IMR-90 (cell line): ENCODE results near the gene TAGAP. TPM values are rescaled to one million over a fixed set of nuclear protein-coding genes. Genes with fewer than 3 reads are reported as not detected.

Experiments
- ATAC-seq: fragments of 200-7000 bp; cut with Tn5 transposase; 2 replicates; pipeline ENCODE4 v1.9.1; 2020; ENCODE audit warnings: low read depth, mild to moderate bottlenecking, moderate library complexity
- BruUV-seq: library from RNA; stranded (reverse); fragments of 400-500 nt; replicated peaks from 2 replicates; lab custom pipeline; 2021; lab: Mats Ljungman, UMichigan
- CTCF ChIA-PET: fragments of 300-600 bp; formaldehyde crosslinking; extraction: SDS; loops from one replicate; lab custom pipeline; 2021; ENCODE audit warnings: antibody characterized with exemption; lab: Yijun Ruan, JAX
- POLR2A ChIA-PET: fragments of 300-600 bp; sonication (Branson Sonifier 250); formaldehyde crosslinking; loops from one replicate; lab custom pipeline; 2022; ENCODE audit warnings: antibody characterized with exemption; ENCODE audit not compliant: unreplicated experiment; lab: Charles Lee
- DNase-seq: peaks from one replicate; pipeline ENCODE4 v3.0.0; 2013
- H2AFZ ChIP-seq: replicated peaks from 2 replicates; pipeline ENCODE3; 2013; ENCODE audit warnings: low read length, mild to moderate bottlenecking; ENCODE audit not compliant: poor library complexity
- H2AK5ac ChIP-seq: 2 replicates; pipeline ENCODE4 v1.6.1; 2013; ENCODE audit warnings: low read depth, low read length, inconsistent platforms
- H2AK9ac ChIP-seq: replicated peaks from 2 replicates; pipeline ENCODE3; 2013; ENCODE audit warnings: mild to moderate bottlenecking, low read depth, low read length, moderate library complexity; ENCODE audit not compliant: poor library complexity
- H2BK120ac ChIP-seq: 2 replicates; pipeline ENCODE4 v1.6.1; 2013; ENCODE audit warnings: low read depth, low read length, inconsistent platforms
- H2BK15ac ChIP-seq: 3 replicates; pipeline ENCODE4 v1.6.1; 2013; ENCODE audit warnings: low read depth, low read length, inconsistent platforms
- H2BK20ac ChIP-seq: 2 replicates; pipeline ENCODE4 v1.6.1; 2013; ENCODE audit warnings: low read depth, mild to moderate bottlenecking, inconsistent platforms, low read length, moderate library complexity
- H2BK5ac ChIP-seq: 2 replicates; pipeline ENCODE4 v1.6.1; 2013; ENCODE audit warnings: mild to moderate bottlenecking, low read depth, low read length, inconsistent platforms; ENCODE audit not compliant: poor library complexity, severe bottlenecking
- H3K14ac ChIP-seq: replicated peaks from 2 replicates; pipeline ENCODE4 v1.6.1; 2013; ENCODE audit warnings: low read depth, low read length, inconsistent platforms
- H3K18ac ChIP-seq: 2 replicates; pipeline ENCODE4 v1.6.1; 2013; ENCODE audit warnings: low read depth, low read length, control low read depth
- H3K23ac ChIP-seq: 2 replicates; pipeline ENCODE4 v1.6.1; 2013; ENCODE audit warnings: low read depth, low read length, inconsistent platforms
- H3K27ac ChIP-seq: 2 replicates; pipeline ENCODE4 v1.5.1; 2013; ENCODE audit warnings: mild to moderate bottlenecking, control low read depth, low read length; ENCODE audit not compliant: insufficient read depth
- H3K27me3 ChIP-seq: 2 replicates; pipeline ENCODE4 v1.6.1; 2013; ENCODE audit warnings: low read length; ENCODE audit not compliant: control insufficient read depth, insufficient read depth
- H3K36me3 ChIP-seq: 2 replicates; pipeline ENCODE4 v1.6.1; 2013; ENCODE audit warnings: low read length, mixed read lengths; ENCODE audit not compliant: control insufficient read depth, insufficient read depth
- H3K4ac ChIP-seq: 2 replicates; pipeline ENCODE4 v1.6.1; 2013; ENCODE audit warnings: low read depth, low read length, inconsistent platforms
- H3K4me1 ChIP-seq: 2 replicates; pipeline ENCODE4 v1.6.1; 2013; ENCODE audit warnings: low read length, mixed read lengths; ENCODE audit not compliant: control insufficient read depth, insufficient read depth
- H3K4me2 ChIP-seq: 2 replicates; pipeline ENCODE4 v1.6.1; 2013; ENCODE audit warnings: low read depth, mild to moderate bottlenecking, control low read depth, low read length, moderate library complexity
- H3K4me3 ChIP-seq: 2 replicates; pipeline ENCODE4 v1.5.1; 2013; ENCODE audit warnings: low read depth, mild to moderate bottlenecking, control low read depth, low read length, moderate library complexity; ENCODE audit not compliant: insufficient read depth
- H3K56ac ChIP-seq: 2 replicates; pipeline ENCODE4 v1.6.1; 2013; ENCODE audit warnings: low read length, inconsistent platforms; ENCODE audit not compliant: insufficient read depth; ENCODE audit errors: extremely low read depth
- H3K79me1 ChIP-seq, 2 experiments: 2 replicates each; pipeline ENCODE4 v1.6.1; 2013; ENCODE audit warnings: low read length in 2 of 2, inconsistent platforms in 1 of 2, low read depth in 1 of 2
- H3K9ac ChIP-seq: 2 replicates; pipeline ENCODE4 v1.6.1; 2013; ENCODE audit warnings: low read depth, low read length, control low read depth
- H3K9me1 ChIP-seq: 2 replicates; pipeline ENCODE4 v1.6.1; 2013; ENCODE audit warnings: low read length, inconsistent platforms; ENCODE audit not compliant: insufficient read depth
- H3K9me3 ChIP-seq: 2 replicates; pipeline ENCODE4 v1.6.1; 2013; ENCODE audit warnings: low read length; ENCODE audit not compliant: control insufficient read depth, insufficient read depth
- H4K20me1 ChIP-seq: 2 replicates; pipeline ENCODE4 v1.6.1; 2013; ENCODE audit warnings: low read length, inconsistent platforms; ENCODE audit not compliant: insufficient read depth
- H4K5ac ChIP-seq: 2 replicates; pipeline ENCODE4 v1.6.1; 2013; ENCODE audit warnings: mild to moderate bottlenecking, low read depth, low read length, control low read depth
- H4K8ac ChIP-seq, 2 experiments: 2 replicates each; pipeline ENCODE4 v1.6.1; 2013; ENCODE audit warnings: low read depth in 2 of 2, low read length in 2 of 2, control low read depth in 1 of 2, inconsistent platforms in 1 of 2
- H4K91ac ChIP-seq: 2 replicates; pipeline ENCODE4 v1.6.1; 2013; ENCODE audit warnings: low read depth, low read length, inconsistent platforms; ENCODE audit not compliant: insufficient read depth
- CHD1 ChIP-seq: IDR thresholded peaks from 2 replicates; pipeline ENCODE4 v1.6.1; 2012; ENCODE audit warnings: low read depth, low read length, improper control_type of control experiment
- FOS ChIP-seq: fragments of 150-350 bp; IDR thresholded peaks from 2 replicates; pipeline ENCODE4 v1.6.1; 2016; ENCODE audit warnings: low read depth, low read length
- NFE2L2 ChIP-seq: fragments of 150-350 bp; IDR thresholded peaks from 2 replicates; pipeline ENCODE4 v1.6.1; 2016; ENCODE audit warnings: low read depth, mild to moderate bottlenecking, low read length
- RCOR1 ChIP-seq: IDR thresholded peaks from 2 replicates; pipeline ENCODE4 v1.6.1; 2012; ENCODE audit warnings: mild to moderate bottlenecking, low read length, improper control_type of control experiment; ENCODE audit not compliant: insufficient replicate concordance
- USF2 ChIP-seq: fragments of 150-350 bp; IDR thresholded peaks from 2 replicates; pipeline ENCODE4 v1.6.1; 2017; ENCODE audit warnings: mild to moderate bottlenecking, antibody characterized with exemption, low read length, low read depth
- WGBS, 2 experiments: methylation state at CpG; one replicate each; pipeline versions ENCODE4 v1.1.5 to v1.1.7; 2013; ENCODE audit warnings: missing lambda C conversion rate in 2 of 2; ENCODE audit not compliant: insufficient read length in 1 of 2; ENCODE audit errors: extremely low coverage in 2 of 2; 5-methylcytosine and 5-hydroxymethylcytosine counted together
- dilution Hi-C: fragments of 300-500 bp; cut with HindIII; formaldehyde crosslinking; loops from one replicate; pipeline ENCODE4 v1.14.3; 2018; ENCODE audit warnings: low sequenced_read_pairs; ENCODE audit not compliant: unreplicated experiment
- in situ Hi-C: fragments of 300-500 bp; cut with MboI; formaldehyde crosslinking; loops from 3 replicates; pipeline ENCODE4 v1.14.3; 2019; ENCODE audit warnings: low sequenced_read_pairs, inconsistent platforms, mixed read lengths
- intact Hi-C: fragments of 100-400 bp; cut with micrococcal nuclease; formaldehyde crosslinking; loops from 2 replicates; pipeline ENCODE4 v1.10.0; 2022
- polyA plus RNA-seq, 3 experiments: library from polyadenylated mRNA; depleted of rRNA; stranded (reverse); fragments of >200 nt; gene quantifications; 2 replicates each; pipeline ENCODE4 v1.2.3, GENCODE V29; 2012; ENCODE audit warnings: low replicate concordance in 1 of 3
- total RNA-seq: library from RNA; depleted of rRNA; stranded (reverse); fragments of >200 nt; gene quantifications from 2 replicates; pipeline ENCODE4 v1.2.3, GENCODE V29; 2012

Gene TAGAP
- total and polyA plus RNA-seq, 2 of the 4 experiments (the other 2 are of a cell fraction), result not detected

DNA sequence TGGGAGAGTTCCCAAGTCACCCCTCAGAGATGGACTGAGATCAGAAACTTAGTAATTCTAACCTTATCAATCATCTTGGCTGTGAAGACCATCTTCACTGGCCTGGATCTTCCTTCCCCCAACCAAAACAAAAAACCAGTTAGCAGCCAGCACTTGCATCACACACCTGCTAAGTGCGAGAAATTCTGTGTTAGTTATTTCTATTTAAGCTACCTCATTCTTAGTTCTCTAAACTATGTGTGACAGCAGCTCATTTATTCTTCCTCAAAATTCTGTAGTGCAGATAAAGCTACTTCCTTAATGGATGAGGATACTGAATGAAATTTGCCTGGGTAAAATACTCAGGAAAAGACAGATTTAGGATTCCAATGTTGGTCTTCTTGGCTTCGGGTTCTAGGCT, 18.2 kb upstream of the TAGAP start:
- peaks cover 36% of the 10 kb centered on the region for H3K27me3 ChIP-seq
- no peak overlapping the region for H2AK9ac ChIP-seq

More for the DNA sequence above, 18.2 kb upstream of the TAGAP start:
- no peaks in the 10 kb centered on the region for H3K4me1 ChIP-seq
- no peaks in the 10 kb centered on the region for H3K9me1 ChIP-seq
- H3K23ac ChIP-seq, result no peak overlapping the region
- TF ChIP-seq FOS (no peak), CHD1 (no peak), USF2 (no peak), NFE2L2 (no peak), RCOR1 (no peak)
- H4K8ac ChIP-seq, result no peak overlapping the region
- no peak overlapping the region for H3K4me3 ChIP-seq
- WGBS, 2 experiments, result 17% methylated on average over 1 of the region's 2 CpGs; no CpG with 5 or more reads in 1 of the 2 experiments
- no peak overlapping the region for H3K9ac ChIP-seq
- H3K9me3 ChIP-seq, result no peaks in the 10 kb centered on the region; the same call in 1 of the 2 replicates
- intact Hi-C loops (no loop called here), in situ Hi-C loops (no loop called here), dilution Hi-C loops (no loop called here)
- no peak for DNase-seq
- no peak overlapping the region for H3K4ac ChIP-seq
- no peaks in the 10 kb centered on the region for H4K20me1 ChIP-seq
- no peaks in the 10 kb centered on the region for H3K36me3 ChIP-seq
- H2BK15ac ChIP-seq, result no peak overlapping the region
- no peak overlapping the region for H4K5ac ChIP-seq
- H3K14ac ChIP-seq, result no peak overlapping the region
- no peak overlapping the region for H3K4me2 ChIP-seq
- no peak overlapping the region for H2AK5ac ChIP-seq
- H2BK120ac ChIP-seq, result no peak overlapping the region
- H2AFZ ChIP-seq, result no peak overlapping the region
- H3K56ac ChIP-seq, result no peak overlapping the region
- CTCF ChIA-PET, result interaction anchor here (0.7 kb wide), 1 partner anchor 36 kb away, joined by 3 read pairs; no protein-coding TSS in a partner anchor
- POLR2A ChIA-PET, result no interaction called here
- H2BK20ac ChIP-seq, result no peak overlapping the region
- H2BK5ac ChIP-seq, result no peak overlapping the region
- H3K18ac ChIP-seq, result no peak overlapping the region
- no peaks in the 10 kb centered on the region for H3K79me1 ChIP-seq
- no peak for ATAC-seq
- H4K91ac ChIP-seq, result no peak overlapping the region
- no TSS peak for BruUV-seq
- no peak overlapping the region for H3K27ac ChIP-seq
